Right lung (tissue), 5 donors: ENCODE results near the gene HTR1D. TPM values are rescaled to one million over a fixed set of nuclear protein-coding genes. Genes with fewer than 3 reads are reported as not detected.
"Not testable (repeated sequence)": the region's sequence is repeated elsewhere in the genome, so short reads cannot be mapped to it uniquely, and the experiment has no call there.

Experiments
- DNase-seq, 2 donors: peaks; one replicate each; pipeline ENCODE4 v3.0.0-alpha.2; 2013
- polyA plus RNA-seq, 5 donors: library from polyadenylated mRNA; unstranded; fragments of 120-200 nt; gene quantifications; one replicate each; pipeline versions ENCODE4 v1.2.1 to v1.2.3, GENCODE V29; 2013; ENCODE audit warnings: inconsistent platforms in 1 of 5, low replicate concordance in 1 of 5; ENCODE audit not compliant: insufficient read length in 5 of 5, insufficient read depth in 1 of 5

HTR1D gene
- polyA plus RNA-seq, 5 donors: 0.08 to 0.34 (median 0.19) TPM

DNA sequence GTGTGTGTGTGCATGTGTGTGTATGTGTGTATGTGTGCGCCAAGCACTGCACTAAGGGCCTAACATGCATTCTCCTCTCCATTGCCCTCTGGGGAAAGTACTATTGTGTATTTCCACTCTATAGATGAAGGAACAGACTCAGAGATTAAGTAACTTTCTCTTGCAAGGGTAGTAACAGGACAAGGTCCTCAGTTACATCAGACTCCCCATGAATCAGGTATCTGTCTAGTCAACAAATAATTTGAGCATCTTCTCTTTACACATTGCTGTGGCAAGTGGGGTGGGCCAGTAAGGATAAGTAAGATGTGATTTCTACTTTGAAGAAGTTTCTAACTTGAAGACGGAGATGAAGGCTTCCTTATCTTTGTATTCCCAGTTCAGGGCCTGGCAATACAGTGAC is 5.0 kb upstream of the HTR1D start:
- no peak for DNase-seq

DNA sequence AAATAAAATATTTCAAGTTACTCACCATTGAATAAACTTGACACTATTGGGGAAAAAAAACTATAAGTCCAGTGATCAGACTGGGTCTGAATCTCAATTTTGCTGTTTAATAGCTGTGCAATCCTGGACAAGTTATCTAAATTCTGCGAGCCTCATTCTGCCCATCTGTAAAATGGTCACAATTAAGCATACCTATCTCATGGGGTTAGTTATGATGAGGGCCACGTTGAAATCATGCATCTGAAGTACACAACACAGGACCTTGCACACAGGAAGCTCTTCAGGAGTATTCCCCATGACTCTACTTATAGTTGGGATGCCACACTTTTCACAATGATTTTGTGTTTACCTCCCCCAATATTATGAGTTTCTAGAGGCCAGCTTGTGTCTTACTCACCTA is 3.8 kb upstream of the HTR1D start:
- no peak for DNase-seq

DNA sequence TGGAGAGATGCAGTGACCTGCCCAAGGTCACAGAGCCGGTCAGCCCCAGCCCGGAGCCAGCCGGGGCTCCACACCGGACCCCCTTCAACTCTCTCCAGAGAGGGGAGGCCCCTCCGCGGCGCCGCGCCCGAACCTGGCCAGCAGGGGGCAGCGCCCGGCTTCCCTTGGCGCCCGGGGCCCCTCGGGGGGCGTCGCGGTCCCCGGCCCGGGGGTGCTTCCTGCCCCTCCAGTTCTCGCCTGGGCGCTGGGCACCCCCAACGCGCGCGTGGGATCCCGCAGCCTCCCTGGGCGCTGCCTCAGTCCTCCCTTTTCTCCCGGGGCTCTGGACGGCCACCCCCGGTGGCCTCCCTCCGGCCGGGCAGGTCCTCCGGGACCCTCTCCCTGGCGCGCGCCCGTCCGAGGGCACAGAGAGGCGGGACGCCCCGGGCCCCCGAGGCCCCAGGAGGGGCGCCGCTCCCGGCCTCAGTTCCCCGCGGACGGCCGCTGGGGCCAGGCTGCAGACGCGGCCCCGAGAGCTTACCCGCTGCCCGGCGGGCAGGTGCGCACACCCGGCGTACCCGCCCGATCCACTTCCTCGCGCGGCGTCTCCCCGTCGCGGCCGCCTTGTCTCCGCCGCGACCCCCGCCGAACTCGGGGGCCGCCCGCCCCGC is 406 bp downstream of the HTR1D start:
- DNase-seq: no peak

DNA sequence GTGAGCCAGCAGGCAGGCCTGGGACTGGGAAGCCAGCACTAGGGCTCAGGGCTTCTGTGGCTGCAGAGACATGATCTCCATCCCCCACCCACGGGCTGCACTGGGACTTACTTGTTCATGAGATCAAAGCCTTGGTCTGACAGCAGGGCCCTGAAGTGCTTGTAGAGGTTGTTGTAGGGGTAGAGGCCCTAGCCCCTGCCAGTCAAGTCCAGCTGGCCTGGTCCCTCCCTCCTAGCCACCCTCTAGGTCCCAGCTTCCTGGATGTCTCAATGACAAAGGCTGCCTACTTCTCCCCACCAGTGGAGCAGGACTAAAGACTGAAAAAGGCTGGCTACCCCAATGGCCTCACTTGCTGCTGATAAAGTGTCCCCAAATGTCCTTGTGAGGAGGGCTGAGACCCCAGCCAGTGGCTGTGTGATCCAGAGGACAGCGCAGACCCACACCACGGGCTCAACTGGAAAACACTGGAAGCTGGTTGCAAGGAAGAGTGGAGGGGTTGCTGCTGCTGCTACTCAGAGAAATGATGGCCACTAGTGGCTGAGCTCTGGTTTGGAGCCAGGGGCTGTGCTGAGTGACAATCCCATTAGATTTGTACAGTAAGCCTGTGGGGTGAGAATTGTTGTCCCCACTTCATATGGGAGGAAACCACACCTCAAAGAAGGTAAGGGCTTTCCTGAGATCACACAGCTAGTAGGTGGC is 1.4 kb downstream of the HTR1D start:
- no peak for DNase-seq

DNA sequence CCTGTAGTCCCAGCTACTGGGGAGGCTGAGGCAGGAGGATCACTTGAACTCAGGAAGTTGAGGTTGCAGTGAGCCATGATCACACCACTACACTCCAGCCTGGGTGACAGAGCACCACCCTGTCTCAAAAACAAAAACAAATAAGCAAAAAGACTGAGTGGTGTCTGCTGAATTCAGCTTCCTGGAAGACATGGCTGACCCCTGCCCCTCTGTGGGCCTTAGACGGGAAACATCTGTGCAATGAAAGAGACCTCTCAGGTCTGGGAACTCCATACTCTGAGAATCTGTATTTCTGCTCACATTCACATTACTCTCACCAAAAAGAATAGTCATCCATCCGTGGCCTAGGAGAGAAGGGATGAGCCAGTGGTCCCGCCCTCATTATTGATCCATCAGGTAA is 2.0 kb downstream of the HTR1D start:
- DNase-seq: no peak

DNA sequence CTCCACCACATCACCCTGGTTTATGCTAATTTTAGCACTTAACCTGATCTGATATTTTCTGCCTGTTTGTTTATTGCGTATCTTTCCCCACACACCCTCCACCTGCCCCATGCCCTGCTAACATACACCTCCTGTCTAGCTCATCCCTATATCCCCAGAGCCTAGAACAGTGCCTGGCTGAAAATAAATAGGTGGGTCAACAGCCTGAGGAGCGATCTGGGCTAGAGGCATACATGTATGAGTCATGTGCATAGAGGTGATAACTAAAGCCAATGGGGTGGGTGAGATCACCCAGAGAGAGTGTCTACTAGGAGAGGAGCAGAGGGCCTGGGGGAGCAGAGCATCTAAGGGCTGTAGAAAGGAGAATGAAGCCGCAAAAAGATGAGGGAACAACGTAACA is 2.7 kb downstream of the HTR1D start:
- DNase-seq: no peak

DNA sequence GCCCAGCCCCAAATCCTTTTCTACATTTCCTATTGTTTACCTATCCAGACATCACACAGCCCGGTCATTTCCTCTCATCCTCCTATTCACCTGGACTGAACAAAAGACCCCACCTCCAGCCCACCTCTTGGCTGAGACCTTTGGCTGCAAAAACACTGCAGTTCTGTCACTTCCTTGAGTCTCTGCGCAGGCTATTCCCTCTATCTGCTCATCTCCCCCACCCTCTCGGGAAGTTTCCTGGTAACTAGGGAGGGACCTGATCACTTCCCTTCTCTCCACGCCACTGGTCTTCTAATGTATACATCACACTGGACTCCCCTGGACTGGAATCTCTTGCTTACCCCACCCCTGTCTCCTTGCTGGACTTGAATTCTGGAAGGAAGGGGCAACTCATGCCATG is 5.3 kb downstream of the HTR1D start:
- DNase-seq: no peak

DNA sequence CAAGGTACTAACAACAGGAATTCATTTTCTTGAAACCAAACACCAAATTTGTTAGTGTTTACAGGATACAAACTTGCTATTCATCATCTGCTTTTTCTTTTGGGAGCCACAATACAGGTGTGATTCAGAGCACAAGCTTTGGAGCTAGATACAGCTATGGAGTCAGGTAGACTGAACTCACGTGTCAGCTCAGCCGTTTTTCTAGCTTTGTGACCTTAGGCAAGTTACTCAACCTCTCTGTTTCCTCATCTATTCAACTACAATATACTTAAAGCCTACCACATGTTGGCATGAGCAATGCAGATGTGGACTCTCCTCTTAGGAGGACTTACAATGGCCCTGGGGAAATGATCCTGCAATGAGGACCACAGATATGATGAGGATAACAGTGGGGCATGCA is 6.3 kb downstream of the HTR1D start:
- DNase-seq: no peak

DNA sequence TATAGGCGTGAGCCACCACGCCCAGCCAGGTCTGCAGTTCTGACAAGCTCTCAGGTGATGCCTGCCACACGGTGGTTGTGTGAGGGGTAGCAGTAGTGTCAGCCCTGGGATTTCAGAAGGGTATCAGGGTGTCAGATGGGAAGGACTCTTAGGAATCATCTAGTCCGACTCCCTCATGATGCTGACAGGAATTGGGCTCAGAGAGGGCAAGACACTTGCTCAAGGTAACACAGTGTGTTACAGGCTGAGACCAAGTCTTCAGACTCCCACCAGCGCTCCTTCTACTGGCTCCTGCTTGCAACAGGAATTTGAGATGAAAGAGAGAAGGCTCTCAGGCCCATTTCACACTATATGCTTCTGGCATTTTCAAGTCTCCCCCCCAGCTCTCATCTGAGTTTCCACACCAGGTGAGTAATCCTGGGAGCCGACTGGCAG is 6.9 kb downstream of the HTR1D start:
- no peak for DNase-seq

DNA sequence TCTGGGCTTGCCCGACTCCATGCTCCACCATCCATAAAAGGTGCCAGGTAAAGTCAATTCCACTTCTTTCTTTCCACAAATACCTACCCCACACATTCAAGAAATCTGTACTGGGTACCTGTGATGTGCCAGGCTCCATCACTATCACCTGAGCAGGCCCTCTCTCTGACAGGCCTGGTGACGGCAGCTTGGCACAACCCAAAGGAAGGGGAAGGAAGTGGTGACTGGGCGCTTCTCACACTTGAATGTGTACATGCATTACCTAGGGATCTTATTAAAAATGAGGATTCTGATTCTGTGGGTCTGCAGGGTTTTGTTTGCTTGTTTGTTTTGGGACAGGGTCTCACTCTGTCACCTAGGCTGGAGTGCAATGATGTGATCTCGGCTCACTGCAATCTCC is 7.5 kb downstream of the HTR1D start:
- no peak for DNase-seq

DNA sequence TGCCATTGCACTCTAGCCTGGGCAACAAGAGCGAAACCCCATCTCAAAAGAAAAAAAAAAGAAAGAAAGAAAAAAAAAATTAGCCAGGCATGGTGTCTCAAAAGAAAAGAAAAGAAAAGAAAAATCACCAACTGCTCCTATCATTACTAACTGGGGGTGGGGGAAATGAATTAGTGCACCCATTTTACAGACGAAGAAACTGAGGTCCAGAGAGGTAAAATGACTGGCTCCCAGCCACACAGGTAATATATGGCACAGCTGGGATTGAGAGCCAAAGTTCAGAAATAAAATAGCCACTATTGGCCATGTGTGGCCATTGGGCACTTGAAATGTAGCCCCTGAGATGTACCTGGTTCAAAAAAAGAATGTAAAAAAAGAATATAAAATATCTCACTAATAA is 8.8 kb downstream of the HTR1D start:
- DNase-seq: no peak

DNA sequence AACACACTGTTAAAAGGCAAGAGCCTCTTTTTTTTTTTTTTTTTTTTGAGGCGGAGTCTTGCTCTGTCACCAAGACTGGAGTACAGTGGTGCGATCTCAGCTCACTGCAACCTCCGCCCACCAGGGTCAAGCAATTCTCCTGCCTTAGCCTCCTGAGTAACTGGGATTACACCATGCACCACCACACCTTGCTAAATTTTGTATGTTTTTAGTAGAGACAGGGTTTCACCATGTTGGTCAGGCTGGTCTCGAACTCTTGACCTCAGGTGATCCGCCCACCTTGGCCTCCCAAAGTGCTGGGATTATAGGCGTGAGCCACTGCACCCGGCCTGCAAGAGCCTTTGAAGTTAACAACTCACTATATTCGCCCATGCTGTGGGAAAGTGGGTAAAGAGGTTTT is 9.6 kb downstream of the HTR1D start:
- DNase-seq: not testable (repeated sequence)

DNA sequence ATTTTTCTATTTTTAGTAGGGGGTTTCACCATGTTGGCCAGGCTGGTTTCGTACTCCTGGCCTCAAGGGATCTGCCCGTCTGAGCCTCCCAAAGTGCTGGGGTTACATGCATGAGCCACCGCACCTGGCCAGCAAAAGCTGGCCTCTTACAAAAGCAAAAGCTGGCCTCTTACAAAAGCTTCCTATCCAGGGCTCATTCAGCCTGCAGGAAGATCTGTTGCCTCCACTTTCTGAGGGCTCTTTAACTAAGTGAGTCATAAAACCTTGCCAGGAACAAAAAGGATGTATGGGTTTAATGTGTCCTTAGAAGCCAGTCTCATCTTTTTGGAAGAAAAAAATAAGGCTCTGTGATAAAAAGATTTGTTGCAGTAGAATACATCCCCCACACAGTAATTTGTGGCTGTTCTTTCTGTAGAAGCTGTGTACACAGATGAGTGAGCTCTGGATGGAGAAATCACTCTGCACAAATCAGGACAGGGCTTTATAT is 15.0 kb downstream of the HTR1D start:
- DNase-seq: no peak

DNA sequence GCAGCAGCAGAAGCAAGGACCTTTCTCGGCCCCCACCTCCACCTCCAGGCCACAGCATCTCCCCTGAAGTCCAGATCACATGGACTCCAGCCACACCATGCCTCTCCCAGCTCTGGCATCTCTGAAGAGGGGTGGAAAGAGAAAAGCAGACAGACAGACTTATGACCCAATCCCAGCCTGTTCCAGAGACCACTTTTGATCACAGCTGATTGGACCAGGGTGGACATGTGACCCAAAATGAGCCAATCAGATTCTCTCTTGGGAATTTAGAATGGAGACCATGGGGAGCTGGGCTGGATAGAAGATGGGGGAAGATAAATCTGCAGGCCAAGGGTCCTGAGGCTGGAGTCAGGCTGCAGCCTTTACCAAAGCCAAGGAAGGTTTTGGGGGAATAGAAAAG is 16.4 kb downstream of the HTR1D start:
- DNase-seq: no peak

DNA sequence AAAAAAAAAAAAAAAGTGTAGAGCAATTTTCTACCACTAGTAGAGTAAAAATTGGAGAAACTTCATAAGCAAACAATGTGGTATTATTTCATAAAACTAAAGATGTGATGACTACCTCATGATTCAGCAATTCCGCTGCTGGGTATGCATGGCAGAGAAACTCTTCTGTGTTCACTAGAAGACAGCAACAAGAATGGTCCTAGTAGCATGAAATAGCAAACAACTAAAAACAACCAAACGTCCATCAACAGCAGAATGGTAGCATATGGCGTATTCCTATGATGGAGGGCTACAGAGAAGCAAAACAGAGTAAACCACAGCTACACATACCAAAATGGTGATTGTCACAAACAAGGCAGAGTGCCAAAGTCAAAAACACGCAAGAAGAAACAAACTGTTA is 18.9 kb downstream of the HTR1D start:
- DNase-seq: no peak

DNA sequence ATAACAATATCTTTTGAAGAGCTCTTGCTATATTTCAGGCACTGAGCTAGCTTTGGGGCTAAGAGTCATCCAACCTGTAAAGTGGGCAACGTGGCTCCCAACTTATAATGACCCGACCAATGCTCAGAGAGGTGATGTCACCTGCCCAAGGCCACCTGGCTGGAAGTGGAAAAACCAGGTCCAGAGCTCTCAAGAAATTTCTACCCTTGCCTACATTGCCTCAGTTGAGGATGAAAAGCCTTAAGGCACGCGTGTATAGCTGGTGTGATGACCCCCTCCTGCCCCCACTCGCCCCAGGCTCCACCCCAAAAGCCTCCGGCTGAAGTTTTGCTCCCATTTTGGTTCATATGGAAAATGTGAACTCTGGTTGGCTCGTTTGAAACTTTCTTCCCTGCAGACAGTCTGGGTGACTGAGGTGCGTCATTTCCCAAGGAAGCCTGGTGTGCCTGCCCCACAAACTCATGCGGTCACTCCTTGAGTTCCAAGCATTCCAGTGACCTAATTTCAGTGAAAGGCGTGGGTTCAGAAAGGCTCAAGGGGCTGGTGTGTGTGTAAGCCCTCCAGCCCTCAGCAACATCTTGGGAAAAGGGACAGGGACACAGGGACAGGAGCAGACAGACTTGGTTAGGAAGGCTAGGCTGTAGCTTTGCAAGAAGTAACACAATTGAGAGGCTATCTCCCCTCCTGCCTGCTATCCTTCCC is 20.5 kb downstream of the HTR1D start:
- DNase-seq: no peak

DNA sequence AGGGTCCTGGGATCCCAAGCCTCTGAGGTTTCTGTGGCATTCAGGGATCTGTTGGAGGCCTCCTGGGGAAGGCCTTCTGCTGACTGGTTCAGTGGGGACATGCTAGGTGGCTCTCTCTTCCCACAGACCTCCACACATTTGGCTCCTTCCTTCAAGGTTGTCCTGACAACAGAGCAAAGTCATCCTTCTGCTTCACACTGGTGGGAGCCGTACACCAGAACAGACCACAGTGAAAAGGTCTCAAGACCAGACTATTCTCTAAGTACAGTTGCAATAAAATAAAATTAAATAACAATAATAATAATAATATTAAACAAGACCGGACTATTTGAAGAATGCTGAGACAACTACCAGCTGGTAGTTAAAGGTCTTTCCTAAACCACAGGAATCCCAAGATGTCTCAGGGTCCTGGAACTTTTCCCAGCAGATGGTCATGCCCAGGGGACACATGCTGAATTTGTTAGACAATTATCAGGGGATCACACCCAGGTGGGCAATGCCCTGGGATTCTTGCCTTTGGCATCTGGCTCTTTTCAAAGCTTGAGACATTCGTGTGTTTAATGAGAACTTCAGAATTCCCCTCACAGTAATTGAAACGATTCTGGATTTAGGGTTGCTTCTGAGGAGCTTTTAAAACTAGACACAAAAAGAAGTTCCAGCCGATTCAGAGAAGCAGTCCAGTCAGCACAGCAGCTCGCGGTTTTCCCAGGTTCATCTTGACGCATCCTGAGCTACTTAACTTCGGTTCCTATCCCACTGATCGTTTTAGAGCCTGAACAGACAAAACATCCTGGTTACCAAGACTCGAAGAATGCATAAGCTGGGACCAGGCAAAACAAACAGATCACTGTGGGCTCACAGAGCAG is 22.9 kb downstream of the HTR1D start:
- no peak for DNase-seq

DNA sequence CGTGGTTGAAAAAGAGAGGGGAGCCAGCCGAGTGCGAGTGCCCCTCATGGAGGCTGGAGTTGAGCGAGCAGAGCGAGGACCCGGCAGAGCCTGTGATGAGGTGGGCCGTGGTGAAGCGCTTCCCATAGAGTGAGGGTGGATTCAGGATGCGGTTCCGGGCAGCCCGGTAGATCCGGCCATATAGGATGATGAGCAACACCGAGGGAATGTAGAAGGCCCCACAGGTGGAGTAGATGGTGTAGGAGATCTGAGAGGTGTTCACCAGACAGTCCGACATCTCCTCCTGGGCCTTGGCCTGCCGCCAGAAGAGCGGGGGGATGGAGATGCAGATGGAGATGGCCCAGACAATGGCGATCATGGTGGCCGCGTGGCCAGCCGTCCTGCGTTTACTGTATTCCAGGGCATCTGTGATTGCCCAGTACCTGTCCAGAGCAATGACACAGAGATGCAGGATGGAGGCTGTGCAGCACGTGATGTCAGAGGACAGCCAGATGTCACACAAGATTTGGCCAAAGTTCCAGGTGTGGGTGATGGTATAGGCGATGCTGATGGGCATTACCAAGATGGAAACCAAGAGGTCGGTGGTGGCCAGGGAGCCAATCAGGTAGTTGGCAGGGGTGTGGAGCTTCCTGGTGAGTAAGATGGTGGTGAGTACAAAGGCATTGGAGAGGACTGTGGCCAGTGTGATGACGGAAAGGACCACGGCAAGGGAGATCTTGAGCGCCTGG is 23.7 kb downstream of the HTR1D start:
- no peak for DNase-seq

DNA sequence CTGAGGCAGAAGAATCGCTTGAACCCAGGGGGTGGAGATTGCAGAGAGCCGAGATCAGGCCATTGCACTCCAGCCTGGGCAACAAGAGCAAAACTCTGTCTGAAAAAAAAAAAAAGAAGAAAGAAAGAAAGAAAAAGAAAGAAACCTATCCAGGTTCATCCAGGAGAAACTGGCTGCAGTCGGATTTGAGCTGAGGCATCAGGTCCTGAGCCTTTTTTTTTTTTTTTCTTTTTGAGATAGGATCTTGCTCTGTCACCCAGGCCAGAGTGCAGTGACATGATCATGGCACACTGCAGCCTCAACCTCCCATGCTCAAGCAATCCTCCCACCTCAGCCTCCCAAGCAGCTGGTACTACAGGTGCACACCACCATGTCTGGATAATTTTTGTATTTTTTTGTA is 26.1 kb downstream of the HTR1D start:
- DNase-seq: no peak

DNA sequence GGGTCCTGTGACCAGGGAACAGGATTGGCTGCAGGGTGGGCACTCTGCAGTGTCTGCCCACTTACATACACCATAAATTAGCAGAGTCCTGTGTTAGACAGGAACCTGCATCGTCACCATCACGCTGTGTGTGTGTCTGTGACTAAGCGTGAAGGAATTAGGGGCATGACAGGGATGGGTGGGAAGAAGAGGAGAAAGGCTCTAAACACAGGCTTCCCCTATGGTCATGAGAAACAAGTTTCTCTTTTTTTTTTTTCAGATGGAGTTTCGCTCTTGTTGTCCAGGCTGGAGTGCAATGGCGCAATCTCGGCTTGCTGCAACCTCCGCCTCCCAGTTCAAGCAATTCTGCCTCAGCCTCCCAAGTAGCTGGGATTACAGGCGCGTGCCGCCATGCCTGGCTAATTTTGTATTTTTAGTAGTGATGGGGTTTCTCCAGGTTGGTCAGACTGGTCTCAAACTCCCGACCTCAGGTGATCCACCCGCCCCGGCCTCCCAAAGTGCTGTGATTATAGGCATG is 28.3 kb downstream of the HTR1D start:
- DNase-seq: not testable (repeated sequence)

DNA sequence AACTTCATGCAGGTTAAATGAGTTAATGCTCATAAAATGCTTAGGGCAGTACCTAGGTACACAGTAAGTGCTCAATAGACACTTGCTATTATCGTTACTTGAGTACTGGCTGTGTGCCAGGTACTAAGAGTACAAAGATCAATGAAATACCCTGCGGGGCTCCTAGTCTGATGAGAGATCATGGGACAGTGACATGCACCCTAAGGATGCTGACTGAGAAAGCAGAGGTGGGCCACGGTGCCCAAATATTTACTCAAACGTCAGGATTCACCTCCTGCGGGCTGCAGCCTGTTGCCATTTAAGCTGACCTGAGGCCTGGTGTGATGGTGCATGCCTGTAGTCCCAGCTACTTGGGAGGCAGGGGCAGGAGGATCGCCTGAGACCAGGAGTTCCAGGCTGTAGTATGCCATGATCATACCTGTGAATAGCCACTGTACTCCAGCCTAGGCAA is 28.8 kb downstream of the HTR1D start:
- no peak for DNase-seq
